Ecto neural progenitor cell (in vitro differentiated cells): ENCODE measurements around the gene KRT16.
"Not testable (repeated sequence)": the region's sequence is repeated elsewhere in the genome, so short reads cannot be mapped to it uniquely, and the experiment has no call there.

Experiments used
- DNase-seq: peaks from one replicate; pipeline ENCODE4 v3.0.0-alpha.2; 2018; ENCODE audit warnings: low spot score

KRT16 gene

GRCh38 chr17:41614098-41614497 is 1.5 kb upstream of the KRT16 start:
- DNase-seq: no peak

DNA sequence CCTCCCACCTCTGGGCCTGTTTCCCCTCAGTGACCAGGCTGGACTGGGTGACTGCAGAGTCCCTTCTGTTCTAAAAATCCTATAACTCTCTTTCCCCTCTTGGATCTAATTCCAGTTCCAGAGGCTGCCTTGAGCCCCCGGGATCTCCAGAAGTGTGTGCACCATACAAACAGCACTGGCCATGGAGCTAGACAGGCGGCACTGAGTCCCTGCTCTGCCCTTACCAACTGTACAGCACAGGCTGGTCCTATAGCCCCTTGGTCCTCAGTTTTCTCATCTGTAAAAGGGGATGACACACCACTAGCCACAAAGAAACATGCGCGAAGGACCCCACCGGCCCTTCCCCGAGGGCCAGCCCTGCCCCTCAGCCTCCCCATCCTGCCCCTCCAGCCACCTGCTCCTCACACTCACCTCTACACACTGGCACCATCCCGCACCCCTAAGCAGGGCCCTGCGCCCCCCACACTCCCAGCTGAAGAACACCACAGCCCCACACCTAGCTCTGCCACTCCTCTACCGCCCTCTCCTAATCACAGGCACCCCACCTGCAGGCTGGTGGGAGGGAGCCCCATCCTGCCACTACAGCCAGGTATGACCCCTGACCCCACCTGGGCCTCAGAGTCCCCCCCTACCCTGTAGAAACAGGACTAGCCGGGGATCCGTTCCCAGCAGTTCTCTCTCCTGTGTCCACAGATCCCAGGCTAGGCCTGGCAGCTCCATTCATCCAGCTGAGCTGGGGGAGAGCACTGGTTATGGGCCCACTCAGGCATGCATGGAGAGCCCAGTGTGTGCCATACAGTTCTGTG is 913 bp upstream of the KRT16 start:
- DNase-seq: no peak

DNA sequence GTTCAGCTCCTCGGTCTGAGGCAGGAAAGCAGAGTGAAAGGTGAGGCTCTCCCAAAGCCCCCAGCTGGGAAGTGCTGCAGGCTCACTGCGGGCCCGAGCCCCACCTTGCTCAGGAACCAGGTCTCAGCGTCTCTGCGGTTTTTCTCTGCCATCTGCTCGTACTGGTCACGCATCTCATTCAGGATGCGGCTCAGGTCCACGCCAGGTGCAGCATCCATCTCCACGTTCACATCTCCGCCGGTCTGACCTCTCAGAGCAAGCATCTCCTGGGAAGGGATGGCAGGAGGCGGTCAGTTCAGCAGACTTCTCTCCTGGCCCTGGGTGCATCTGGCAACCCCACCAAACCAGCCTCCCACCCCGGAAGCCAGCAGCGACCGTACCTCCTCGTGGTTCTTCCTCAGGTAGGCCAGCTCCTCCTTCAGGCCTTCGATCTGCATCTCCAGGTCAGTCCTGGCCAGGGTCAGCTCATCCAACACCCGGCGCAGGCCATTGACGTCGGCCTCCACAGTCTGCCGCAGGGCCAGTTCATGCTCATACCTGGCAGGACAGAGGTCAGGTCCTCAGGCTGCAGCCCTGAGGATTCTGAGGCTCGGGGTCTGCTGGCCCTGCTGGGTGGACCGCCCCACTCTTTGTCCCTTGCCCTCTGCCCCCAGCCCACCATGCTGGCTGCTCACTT is 1.5 kb downstream of the KRT16 start:
- DNase-seq: no peak

- DNase-seq: peak; percentile 85
These were observed 2.5 kb downstream of the KRT16 start for GRCh38 chr17:41610061-41610517.

DNA sequence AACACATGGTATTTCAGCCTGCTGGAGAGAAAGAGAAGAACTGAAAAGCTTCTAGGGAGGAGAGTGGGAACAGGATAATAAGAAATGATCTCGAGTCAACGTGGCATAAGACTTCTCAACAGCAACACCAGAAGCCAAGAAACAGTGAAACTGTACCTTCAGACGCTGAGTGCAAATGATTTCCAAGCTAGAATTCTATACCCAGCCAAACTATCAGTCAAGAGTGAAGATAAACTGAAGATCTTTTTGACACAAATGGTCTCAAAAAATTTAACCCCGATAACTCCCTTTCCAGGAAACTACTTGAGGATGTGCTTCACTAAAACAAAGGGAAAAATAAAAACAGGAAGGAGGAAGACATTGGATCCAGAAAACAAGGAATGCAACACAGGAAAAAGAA is 5.6 kb downstream of the KRT16 start:
- not testable (repeated sequence) for DNase-seq

DNA sequence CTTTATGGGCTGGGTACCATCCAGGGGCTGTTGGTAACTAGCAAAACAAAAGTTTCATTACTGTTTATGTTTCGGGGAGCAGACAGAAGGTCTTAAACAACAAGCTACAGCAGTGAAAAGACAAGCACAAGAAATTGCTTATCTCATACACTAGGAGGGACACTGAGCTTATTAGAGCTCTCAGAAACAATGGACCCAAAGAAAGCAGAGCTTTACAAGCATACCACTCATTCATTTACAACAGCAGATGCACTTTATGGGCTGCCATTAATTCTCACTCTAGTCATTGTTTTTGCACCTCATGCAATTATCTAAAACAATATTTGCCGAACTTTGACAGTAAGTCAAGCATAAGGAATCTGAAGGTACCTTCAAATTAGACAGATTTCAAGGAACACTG is 10.0 kb downstream of the KRT16 start:
- DNase-seq: no peak

DNA sequence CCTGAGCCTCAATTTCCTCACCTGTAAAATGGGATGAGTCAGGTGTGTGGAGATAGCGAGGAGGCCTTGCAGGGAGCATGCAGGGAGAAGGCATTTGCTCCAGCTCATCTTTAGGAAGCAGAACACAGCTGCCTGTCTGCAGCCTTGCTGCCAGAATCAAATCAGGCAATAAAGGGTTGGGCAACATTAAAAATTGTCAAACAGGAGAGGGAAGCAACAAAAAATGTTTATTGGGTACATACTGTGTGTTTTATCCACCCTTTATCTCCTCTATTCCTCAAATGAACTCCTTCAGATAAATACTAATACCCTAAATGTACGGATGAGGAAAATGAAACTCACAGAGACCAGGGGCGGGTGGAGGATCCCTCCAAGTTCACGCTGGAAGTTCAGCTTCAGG is 12.2 kb downstream of the KRT16 start:
- no peak for DNase-seq

DNA sequence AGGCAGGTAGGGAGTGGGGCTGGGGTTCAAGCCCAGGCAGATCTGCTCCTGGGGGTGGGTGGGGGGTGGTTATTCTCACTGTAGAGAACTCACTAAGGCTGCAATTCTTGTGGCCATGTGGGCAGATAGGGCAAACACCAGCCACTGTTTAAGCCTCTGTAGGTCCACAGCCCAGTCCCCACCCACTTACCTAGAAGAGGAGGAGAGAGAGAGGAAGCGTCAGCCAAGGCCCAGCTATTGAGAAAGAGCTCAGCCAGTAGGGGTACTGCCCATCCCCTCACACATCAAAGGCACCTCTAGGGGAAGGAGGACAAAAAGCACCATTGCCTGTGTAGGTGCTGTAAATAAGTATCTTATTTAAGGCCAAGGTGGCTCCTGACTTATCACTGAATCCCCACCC is 12.9 kb downstream of the KRT16 start:
- DNase-seq: no peak

GRCh38 chr17:41595585-41595984 is 17.0 kb downstream of the KRT16 start:
- no peak for DNase-seq

DNA sequence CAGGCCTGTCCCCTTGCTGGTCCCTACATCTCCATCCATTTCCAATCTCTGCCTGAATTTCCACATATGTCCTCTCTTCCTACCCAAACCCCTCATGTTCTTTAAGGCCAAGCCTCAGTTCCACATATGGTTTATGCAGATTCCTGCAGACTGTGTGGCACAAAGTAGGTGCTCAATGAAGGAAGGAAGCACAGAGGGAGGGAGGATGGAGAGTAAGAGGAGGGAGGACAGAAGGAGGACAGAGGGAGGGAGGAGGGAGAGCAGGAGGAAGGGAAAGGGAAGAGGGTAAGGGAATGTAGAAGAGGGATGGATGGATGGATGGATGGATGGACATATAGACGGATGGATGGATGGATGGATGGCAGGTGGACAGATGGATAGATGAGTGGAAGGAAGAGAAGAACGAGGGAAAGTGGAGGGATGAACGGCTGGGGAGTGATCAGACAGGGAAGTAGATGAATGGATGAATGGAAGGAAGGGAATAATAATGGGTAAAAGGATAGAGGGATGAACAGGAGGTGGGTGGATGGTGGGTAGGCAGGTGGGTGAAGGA is 18.1 kb downstream of the KRT16 start:
- no peak for DNase-seq

DNA sequence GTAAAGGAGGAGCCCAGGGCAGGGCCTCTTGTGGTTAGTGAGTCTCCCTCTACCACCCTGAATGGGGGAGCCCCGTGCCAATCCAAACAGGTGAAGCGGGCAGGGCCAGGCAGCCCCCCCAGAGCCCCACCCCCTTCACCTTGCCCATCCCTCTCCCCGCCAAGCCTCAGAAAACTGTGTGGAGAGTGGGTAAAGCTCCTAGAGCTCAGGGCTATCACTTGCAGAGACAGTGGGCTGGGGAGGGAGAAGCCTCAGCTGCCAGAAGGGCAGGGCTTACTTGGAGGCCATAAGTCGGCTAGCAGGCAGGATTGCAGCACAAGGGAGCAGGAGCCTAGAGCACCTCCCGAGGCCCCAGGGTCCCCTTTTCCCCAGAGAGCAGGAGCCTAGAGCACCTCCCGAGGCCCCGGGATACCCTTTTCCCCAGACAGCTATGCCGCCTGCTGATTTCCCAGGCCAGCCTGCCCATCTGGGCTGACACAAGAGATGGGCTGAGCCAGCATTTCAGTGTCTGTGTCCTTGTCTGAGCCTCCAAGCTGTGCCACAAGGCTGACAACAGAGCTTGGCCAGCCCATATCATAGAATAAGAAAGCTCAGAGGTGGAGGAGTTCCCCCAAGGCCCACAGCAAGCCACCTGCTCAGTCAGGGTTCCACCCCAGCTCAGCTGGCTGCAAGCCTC is 19.1 kb downstream of the KRT16 start:
- DNase-seq: no peak

DNA sequence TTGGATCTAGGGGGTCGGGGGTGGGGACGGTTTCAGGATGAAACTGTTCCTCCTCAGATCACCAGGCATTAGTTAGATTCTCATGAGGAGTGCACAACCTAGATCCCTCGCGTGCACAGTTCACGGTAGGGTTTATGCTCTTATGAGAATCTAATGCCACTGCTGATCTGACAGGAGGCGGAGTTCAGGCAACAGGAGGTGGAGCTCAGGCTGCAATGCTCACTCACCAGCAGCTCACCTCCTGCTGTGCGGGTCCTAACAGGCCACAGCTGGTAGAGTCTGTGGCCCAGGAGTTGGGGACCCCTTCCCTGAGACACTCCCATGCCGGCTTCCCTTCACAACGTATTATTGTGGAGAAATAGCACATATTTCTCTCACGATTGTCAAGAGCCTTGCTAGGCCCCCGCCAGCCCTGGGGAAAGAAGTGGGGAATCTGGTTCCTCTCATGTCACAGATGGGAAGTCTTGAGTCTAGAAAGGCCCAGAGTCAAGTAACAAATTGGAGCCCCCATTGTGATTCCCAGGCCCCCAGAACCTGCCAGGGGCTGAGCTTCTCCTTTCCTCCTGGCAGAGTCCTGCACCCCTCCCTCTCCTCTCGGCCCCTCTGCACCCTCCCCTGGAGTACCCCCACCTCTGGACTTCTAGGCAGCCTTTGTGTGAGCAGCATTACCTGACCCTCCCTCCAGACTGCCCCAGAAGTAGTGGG is 19.8 kb downstream of the KRT16 start:
- DNase-seq: no peak

DNA sequence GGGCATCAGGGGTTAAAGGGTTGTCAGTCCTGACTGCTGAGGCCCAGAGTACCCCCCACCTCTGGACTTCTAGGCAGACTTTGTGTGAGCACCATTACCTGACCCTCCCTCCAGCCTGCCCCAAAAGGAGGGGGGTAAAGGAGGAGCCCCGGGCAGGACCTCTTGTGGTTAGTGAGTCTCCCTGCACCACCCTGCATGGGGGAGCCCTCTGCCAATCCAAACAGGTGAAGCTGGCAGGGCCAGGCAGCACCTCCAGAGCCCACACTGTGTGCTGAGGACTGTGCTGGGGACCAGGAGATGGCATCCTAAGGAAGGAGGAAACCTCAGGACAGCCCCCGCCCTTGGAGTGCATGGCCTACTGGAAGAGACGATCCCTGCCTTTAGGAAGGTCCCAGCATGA is 23.3 kb downstream of the KRT16 start:
- DNase-seq: no peak

GRCh38 chr17:41588126-41588810 is 24.3 kb downstream of the KRT16 start:
- no peak for DNase-seq

GRCh38 chr17:41586863-41587495 is 25.6 kb downstream of the KRT16 start, which contains the start of gene KRT14:
KRT14 (minus strand) TSS chr17:41586895; CDS start chr17:41586834, 61 bp downstream.
- no peak for DNase-seq

DNA sequence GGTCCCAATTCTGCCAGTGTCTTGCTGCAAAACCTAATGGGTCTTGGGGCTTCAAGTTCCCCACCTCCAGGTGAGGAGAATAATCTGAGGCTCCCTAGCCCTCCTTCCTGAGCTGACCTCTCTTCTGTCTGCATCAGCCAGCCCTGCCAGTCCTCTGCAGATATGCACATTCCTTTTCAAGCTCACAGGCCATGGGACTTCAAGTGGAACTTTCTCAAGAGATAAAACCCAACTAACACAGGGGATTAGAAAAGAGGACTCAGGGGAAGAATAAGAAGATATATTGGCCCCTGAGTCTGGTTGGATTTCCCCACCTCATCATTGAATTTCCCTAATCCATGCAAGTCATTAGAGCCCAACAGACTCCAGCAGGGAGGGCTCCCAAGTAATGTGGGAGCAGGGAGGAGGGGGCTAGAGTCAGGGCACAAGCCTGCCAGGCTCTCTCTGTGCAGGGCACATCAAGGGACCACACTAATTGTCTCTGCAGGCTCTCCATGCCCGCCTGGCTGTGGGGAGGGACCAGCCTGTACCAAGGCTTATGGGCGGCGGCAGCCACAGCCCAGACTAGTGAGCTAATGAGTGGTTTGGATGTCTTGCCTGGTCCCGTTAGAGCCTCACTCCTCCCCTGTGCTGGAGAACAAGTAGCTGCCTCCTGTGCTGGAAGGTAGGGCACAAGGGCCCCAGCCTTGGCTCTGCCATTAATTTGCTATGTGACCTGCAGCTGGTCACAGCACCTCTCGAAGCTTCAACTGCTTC is 27.1 kb downstream of the KRT16 start:
- no peak for DNase-seq

GRCh38 chr17:41584331-41584927 is 28.1 kb downstream of the KRT16 start:
- DNase-seq: not testable (repeated sequence)

DNA sequence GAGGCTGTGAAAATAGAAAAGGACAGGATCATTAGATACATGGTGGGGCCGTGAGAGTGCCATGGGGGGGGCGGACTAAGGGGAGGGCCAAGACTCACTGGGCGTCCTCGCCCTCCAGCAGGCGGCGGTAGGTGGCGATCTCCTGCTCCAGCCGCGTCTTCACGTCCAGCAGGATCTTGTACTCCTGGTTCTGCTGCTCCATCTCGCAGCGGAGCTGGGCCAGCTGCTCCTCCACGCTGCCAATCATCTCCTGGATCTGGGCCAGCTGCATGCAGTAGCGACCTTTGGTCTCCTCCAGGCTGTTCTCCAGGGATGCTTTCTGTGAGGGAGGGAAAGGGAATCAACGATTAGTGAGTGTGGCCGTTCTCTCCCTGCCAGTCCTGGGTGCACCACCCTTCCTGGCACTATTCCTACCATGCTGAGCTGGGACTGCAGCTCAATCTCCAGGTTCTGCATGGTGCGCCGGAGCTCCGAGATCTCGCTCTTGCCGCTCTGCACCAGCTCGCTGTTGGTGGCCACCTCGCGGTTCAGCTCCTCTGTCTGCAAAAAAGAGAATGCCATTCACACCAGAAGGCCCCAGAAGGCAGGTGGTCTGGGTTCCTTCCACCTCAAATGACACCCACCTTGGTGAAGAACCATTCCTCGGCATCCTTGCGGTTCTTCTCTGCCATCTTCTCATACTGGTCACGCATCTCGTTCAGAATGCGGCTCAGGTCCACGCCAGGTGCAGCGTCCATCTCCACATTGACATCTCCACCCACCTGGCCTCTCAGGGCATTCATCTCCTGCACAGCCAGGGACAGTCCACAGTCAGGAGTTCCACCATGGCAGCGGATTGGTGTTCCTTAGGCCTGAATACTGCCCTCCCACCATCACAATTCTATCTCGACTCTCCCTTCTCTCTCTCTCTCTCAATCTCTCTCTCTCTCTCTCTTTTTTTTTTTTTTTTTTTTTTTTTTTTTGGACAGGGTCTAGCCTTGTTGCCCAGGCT is 29.1 kb downstream of the KRT16 start:
- DNase-seq: no peak
